IPS-11a (cell line): ENCODE data around the gene ZNF629.

ENCODE experiments used
- H3K4me3 ChIP-seq: one replicate; pipeline ENCODE4 v1.5.1; 2013; ENCODE audit warnings: low read depth, low read length, control low read depth

Gene ZNF629

GRCh38 chr16:30786115-30786935 lies 680 bp downstream of the ZNF629 start:
- H3K4me3 ChIP-seq: peak overlapping the region; percentile 83

GRCh38 chr16:30785126-30786106 lies 1.6 kb downstream of the ZNF629 start:
- peak overlapping the region; percentile 47 for H3K4me3 ChIP-seq

- no peak overlapping the region for H3K4me3 ChIP-seq
Measured at GRCh38 chr16:30784215-30784614, 2.8 kb downstream of the ZNF629 start.

- no peak overlapping the region for H3K4me3 ChIP-seq
Measured at GRCh38 chr16:30783280-30784109, 3.5 kb downstream of the ZNF629 start.

GRCh38 chr16:30782486-30783279 lies 4.3 kb downstream of the ZNF629 start:
- no peak overlapping the region for H3K4me3 ChIP-seq

- H3K4me3 ChIP-seq: no peak overlapping the region
Measured at GRCh38 chr16:30780549-30780948, 6.5 kb downstream of the ZNF629 start.

- H3K4me3 ChIP-seq: no peak overlapping the region
Measured at GRCh38 chr16:30780021-30780420, 7.0 kb downstream of the ZNF629 start.

GRCh38 chr16:30779596-30779995 lies 7.4 kb downstream of the ZNF629 start:
- no peak overlapping the region for H3K4me3 ChIP-seq

- no peak overlapping the region for H3K4me3 ChIP-seq
Measured at GRCh38 chr16:30778549-30779244, 8.3 kb downstream of the ZNF629 start.

GRCh38 chr16:30777591-30778297 lies 9.3 kb downstream of the ZNF629 start:
- no peak overlapping the region for H3K4me3 ChIP-seq

GRCh38 chr16:30775392-30776188 lies 11.4 kb downstream of the ZNF629 start:
- peak overlapping the region; percentile 88 for H3K4me3 ChIP-seq

GRCh38 chr16:30775131-30775391 lies 11.9 kb downstream of the ZNF629 start:
- peak overlapping the region; percentile 88 for H3K4me3 ChIP-seq

GRCh38 chr16:30774367-30775130 lies 12.5 kb downstream of the ZNF629 start:
- H3K4me3 ChIP-seq: no peak overlapping the region

GRCh38 chr16:30773826-30774225 lies 13.2 kb downstream of the ZNF629 start:
- H3K4me3 ChIP-seq: no peak overlapping the region

- no peak overlapping the region for H3K4me3 ChIP-seq
Measured at GRCh38 chr16:30771726-30772125, 15.3 kb downstream of the ZNF629 start.

- no peak overlapping the region for H3K4me3 ChIP-seq
Measured at GRCh38 chr16:30769379-30770089, 17.5 kb downstream of the ZNF629 start.
